ENCODE results near the gene CLTA. TPM values are rescaled to one million over a fixed set of nuclear protein-coding genes. Genes with fewer than 3 reads are reported as not detected.

CLTA gene
- total RNA-seq, 1 donor from 2014 or later = 335 TPM

DNA sequence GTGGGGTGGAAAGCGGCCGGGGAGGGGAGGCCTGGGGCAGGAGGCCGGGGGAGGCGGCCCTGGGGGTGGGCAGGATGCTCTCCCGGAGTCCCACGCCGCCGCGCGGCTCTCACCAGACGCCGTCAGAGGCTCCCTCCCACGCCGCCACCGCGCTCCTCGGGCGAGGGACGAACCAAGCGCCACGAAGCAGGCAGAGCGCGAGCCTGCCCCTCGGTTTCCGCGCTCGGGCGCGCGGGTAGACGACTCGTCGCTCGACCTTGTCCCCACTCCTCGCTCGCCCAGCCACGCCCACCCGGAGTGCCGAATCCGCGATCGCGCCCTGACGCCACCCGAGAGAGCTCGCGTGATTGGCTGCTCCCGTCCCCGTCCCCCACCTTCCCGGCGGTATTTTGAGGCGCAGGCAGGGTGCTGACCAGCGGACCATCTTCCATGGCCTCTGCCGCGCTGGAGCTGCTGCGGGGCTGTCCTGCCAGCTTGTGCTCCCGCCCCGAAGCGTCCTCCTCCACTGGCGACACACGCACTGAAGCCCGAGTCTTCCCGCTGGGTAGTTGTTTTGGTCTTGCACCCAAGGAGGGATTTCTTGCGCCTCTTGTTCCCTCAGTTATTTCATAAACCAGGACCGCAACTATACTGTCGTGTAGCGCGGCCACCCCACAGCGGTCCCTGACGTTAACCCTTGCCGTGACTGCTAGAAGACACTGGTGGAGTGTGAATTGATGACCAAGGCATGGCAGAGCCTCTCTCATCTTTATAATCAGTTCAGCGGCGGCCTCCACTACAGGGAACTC lies 67.7 kb downstream of the CLTA start, which contains the start of gene GNE:
Gene GNE (minus strand): TSS at position 241 of the 788 bp plus-strand sequence. CDS start 9,093 bp downstream, outside the sequence.
- DNase-seq (ENCODE audit: low read depth) (peak; percentile 73), FAIRE-seq (no peak)
- H3K4me3 ChIP-seq (ENCODE audit: low read depth, low read length) = peak within 1 kb of the TSS; percentile 80
- TF ChIP-seq CTCF (IDR thresholded peaks at IDR 0.05; ENCODE audit: insufficient read depth, low read length, severe bottlenecking) = no peak
- H3K36me3 ChIP-seq (ENCODE audit: control insufficient read depth, insufficient read depth, low read length) = no peaks in the 10 kb centered on the region
- no peaks in the 10 kb centered on the region for H3K27me3 ChIP-seq (ENCODE audit: control insufficient read depth, insufficient read depth, low read length)

DNA sequence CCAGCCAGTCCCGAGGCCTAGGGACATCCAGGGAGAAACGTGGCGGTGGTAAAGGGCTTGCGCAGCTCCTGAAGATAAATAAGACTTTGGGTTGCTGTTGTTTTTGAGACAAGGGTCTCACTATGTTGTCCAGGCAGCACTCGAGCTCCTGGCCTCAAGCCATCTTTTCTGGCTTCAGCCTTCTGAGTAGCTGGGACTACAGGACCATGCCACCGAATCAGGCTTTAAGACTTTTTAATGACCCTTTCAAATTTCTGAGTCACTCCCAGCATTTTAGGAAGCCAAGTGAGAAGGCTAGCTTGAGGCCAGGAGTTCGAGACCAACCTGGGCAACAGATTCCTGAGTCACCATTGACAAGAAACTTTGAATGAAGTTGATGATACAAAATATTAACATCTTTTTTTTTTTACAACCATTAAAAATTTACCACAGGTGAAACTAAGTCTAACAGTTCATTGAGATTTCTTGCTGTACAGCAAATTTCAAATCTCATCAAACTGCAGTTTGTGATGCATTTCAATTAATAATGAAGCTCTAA lies 68.3 kb downstream of the CLTA start:
- DNase-seq (ENCODE audit: low read depth) (no peak), FAIRE-seq (no peak)
- no peak for TF ChIP-seq CTCF (IDR thresholded peaks at IDR 0.05; ENCODE audit: insufficient read depth, low read length, severe bottlenecking)
- Histone ChIP-seq H3K27me3 (ENCODE audit: control insufficient read depth, insufficient read depth, low read length) (no peaks in the 10 kb centered on the region), H3K4me3 (ENCODE audit: low read depth, low read length) (peak overlapping the region; percentile 80), H3K36me3 (ENCODE audit: control insufficient read depth, insufficient read depth, low read length) (no peaks in the 10 kb centered on the region)

Other genes starting within 250 kb of the CLTA start
- not detected in 2 replicates for gene OR2S2, start 232.8 kb upstream of the CLTA start, total RNA-seq
- 1.3 and 1.4 TPM in 2 replicates for gene RECK, start 154.0 kb upstream of the CLTA start, total RNA-seq
- 0.26 and 1.8 TPM in 2 replicates for gene GLIPR2, start 54.2 kb upstream of the CLTA start, total RNA-seq
- not detected in 2 replicates for gene CCIN, start 21.5 kb upstream of the CLTA start, total RNA-seq
- 11.5 and 14.7 TPM in 2 replicates for gene GNE, start 67.5 kb downstream of the CLTA start, total RNA-seq
- gene RNF38, start 209.3 kb downstream of the CLTA start, total RNA-seq = 5.4 and 5.5 TPM in 2 replicates